PFSK-1 (cell line): ENCODE results near the gene YARS1.

Experiments used
- FOXP2 ChIP-seq: optimal IDR thresholded peaks from 2 replicates; pipeline ENCODE3; 2011; ENCODE audit warnings: borderline replicate concordance, control low read depth, inconsistent platforms; ENCODE audit not compliant: insufficient read depth; ENCODE audit errors: extremely low read length, extremely low read depth
- POLR2AphosphoS5 ChIP-seq: IDR thresholded peaks from 2 replicates; pipeline ENCODE4 v1.6.1; 2012; ENCODE audit warnings: low read depth, mild to moderate bottlenecking, control low read depth, low read length, moderate library complexity
- REST ChIP-seq, 2 experiments: IDR thresholded peaks; 2 replicates each; pipeline versions ENCODE4 v1.6.1 to v1.8.0; 2011 to 2012; ENCODE audit warnings: low read depth in 2 of 2, low read length in 2 of 2, control low read depth in 1 of 2, inconsistent platforms in 1 of 2, mild to moderate bottlenecking in 1 of 2, moderate library complexity in 1 of 2; ENCODE audit not compliant: insufficient read depth in 1 of 2
- SIN3A ChIP-seq: IDR thresholded peaks from 2 replicates; pipeline ENCODE4 v1.6.1; 2012; ENCODE audit warnings: mild to moderate bottlenecking, low read length, moderate library complexity, borderline replicate concordance; ENCODE audit not compliant: insufficient read depth
- TAF1 ChIP-seq: IDR thresholded peaks from 2 replicates; pipeline ENCODE4 v1.6.1; 2012; ENCODE audit warnings: low read length, control low read depth, borderline replicate concordance; ENCODE audit not compliant: insufficient read depth

YARS1 gene

GRCh38 chr1:32806290-32806689 lies 10.9 kb downstream of the YARS1 start:
- TF ChIP-seq POLR2AphosphoS5: no peak
- TF ChIP-seq FOXP2: no peak
- no peak for TF ChIP-seq TAF1
- TF ChIP-seq REST (IDR thresholded peaks at IDR 0.05; ENCODE audit: insufficient read depth in 1 of 2, low read depth in 2 of 2, low read length in 2 of 2): no peak

- TF ChIP-seq REST (IDR thresholded peaks at IDR 0.05; ENCODE audit: insufficient read depth in 1 of 2, low read depth in 2 of 2, low read length in 2 of 2): no peak
- no peak for TF ChIP-seq POLR2AphosphoS5
- no peak for TF ChIP-seq TAF1
- no peak for TF ChIP-seq FOXP2
- TF ChIP-seq SIN3A: no peak
Measured at GRCh38 chr1:32801096-32801715, 16.0 kb downstream of the YARS1 start.

GRCh38 chr1:32798679-32799416 lies 18.3 kb downstream of the YARS1 start:
- TF ChIP-seq SIN3A (no peak), REST (IDR thresholded peaks at IDR 0.05; ENCODE audit: insufficient read depth in 1 of 2, low read depth in 2 of 2, low read length in 2 of 2) (no peak), TAF1 (no peak), POLR2AphosphoS5 (no peak), FOXP2 (no peak)

- no peak for TF ChIP-seq REST (IDR thresholded peaks at IDR 0.05; ENCODE audit: insufficient read depth in 1 of 2, low read depth in 2 of 2, low read length in 2 of 2)
- TF ChIP-seq POLR2AphosphoS5: no peak
- no peak for TF ChIP-seq TAF1
- TF ChIP-seq FOXP2: no peak
- no peak for TF ChIP-seq SIN3A
Measured at GRCh38 chr1:32798191-32798590, 19.0 kb downstream of the YARS1 start.
